Right ventricle myocardium inferior (tissue), 1 donor: Measurements from ENCODE around the gene RMDN3. TPM values are rescaled to one million over a fixed set of nuclear protein-coding genes. Genes with fewer than 3 reads are reported as not detected.

ENCODE experiments used
- ATAC-seq: fragments of 200-7000 bp; cut with Tn5 transposase; one replicate; pipeline ENCODE4 v1.9.1; 2020; ENCODE audit warnings: mild to moderate bottlenecking, moderate library complexity
- DNase-seq: peaks from one replicate; pipeline ENCODE4 v3.0.0; 2021; ENCODE audit errors: missing footprints
- intact Hi-C: fragments of 100-400 bp; cut with DNase I; formaldehyde crosslinking; loops from one replicate; pipeline ENCODE4 v1.11.0; 2022
- total RNA-seq: library from RNA; stranded (reverse); fragmentation: NEBNext Ultra II Directional; extraction: Animal tissue kit (Norgen Biotek cat#: 25700); gene quantifications from one replicate; pipeline ENCODE4 v1.2.1, GENCODE V29; 2021
- donor health status: DM: no; HTN: yes; CAD: no; lungs with severe emphysema.

Gene RMDN3
- total RNA-seq, 1 donor from 2014 or later: 19.1 TPM

- intact Hi-C loops: no loop called here
- DNase-seq (no peak), ATAC-seq (no peak)
These were observed 20.0 kb upstream of the RMDN3 start for GRCh38 chr15:40775007-40775406.

GRCh38 chr15:40773902-40774301 is 18.8 kb upstream of the RMDN3 start:
- intact Hi-C loops: no loop called here
- ATAC-seq (peak; percentile 16), DNase-seq (no peak)

- intact Hi-C loops: no loop called here
- no peak for DNase-seq
- no peak for ATAC-seq
These were observed 18.4 kb upstream of the RMDN3 start for GRCh38 chr15:40773496-40773895.

GRCh38 chr15:40772014-40772413 is 17.0 kb upstream of the RMDN3 start:
- intact Hi-C loops: no loop called here
- DNase-seq (no peak), ATAC-seq (no peak)

GRCh38 chr15:40771242-40771641 is 16.2 kb upstream of the RMDN3 start:
- intact Hi-C loops: no loop called here
- DNase-seq (no peak), ATAC-seq (no peak)

- intact Hi-C loops: no loop called here
- ATAC-seq (no peak), DNase-seq (no peak)
These were observed 15.2 kb upstream of the RMDN3 start for GRCh38 chr15:40770147-40770721.

GRCh38 chr15:40769274-40770146 is 14.5 kb upstream of the RMDN3 start, which contains the start of gene C15orf62:
C15orf62 (plus strand) TSS chr15:40769980; CDS start chr15:40770496, 516 bp downstream.
- ATAC-seq (no peak), DNase-seq (no peak)
- intact Hi-C loops: no loop called here

- ATAC-seq (no peak), DNase-seq (no peak)
- intact Hi-C loops: no loop called here
These were observed 13.6 kb upstream of the RMDN3 start for GRCh38 chr15:40768521-40769273.

GRCh38 chr15:40767838-40768500 is 12.9 kb upstream of the RMDN3 start:
- intact Hi-C loops: no loop called here
- ATAC-seq (no peak), DNase-seq (no peak)

GRCh38 chr15:40766906-40767837 is 12.1 kb upstream of the RMDN3 start:
- no peak for ATAC-seq
- intact Hi-C loops: no loop called here
- DNase-seq: no peak

- ATAC-seq (no peak), DNase-seq (no peak)
- intact Hi-C loops: no loop called here
These were observed 11.3 kb upstream of the RMDN3 start for GRCh38 chr15:40766194-40766815.

- intact Hi-C loops: no loop called here
- ATAC-seq: peak; percentile 4
- no peak for DNase-seq
These were observed 9.6 kb upstream of the RMDN3 start for GRCh38 chr15:40764629-40765103.

- intact Hi-C loops: no loop called here
- peak; percentile 84 for ATAC-seq
- peak; percentile 86 for DNase-seq
These were observed 9.0 kb upstream of the RMDN3 start, which contains the start of gene GCHFR for GRCh38 chr15:40763801-40764628. GCHFR (plus strand) TSS chr15:40764068; CDS start chr15:40764181, 113 bp downstream.

- DNase-seq (peak; percentile 85), ATAC-seq (peak; percentile 20)
- intact Hi-C loops: no loop called here
These were observed 8.1 kb upstream of the RMDN3 start for GRCh38 chr15:40762919-40763800.

GRCh38 chr15:40759961-40760360 is 4.9 kb upstream of the RMDN3 start:
- no peak for ATAC-seq
- intact Hi-C loops: loop anchor here (10.0 kb wide), 1 partner anchor 245 kb away; no protein-coding TSS in a partner anchor

More at GRCh38 chr15:40759961-40760360, 4.9 kb upstream of the RMDN3 start:
- DNase-seq: no peak
